Body of pancreas (tissue), 4 donors: ENCODE measurements around the gene PDE6H.

Source experiments
- CTCF ChIP-seq, 7 experiments: fragments of 450-650 bp in 4 of 7; fragments of 200-600 bp in 3 of 7; sonication (generic) in 3 of 7; IDR thresholded peaks; one replicate each; pipeline ENCODE4 v1.5.1; 2016 to 2019; ENCODE audit warnings: antibody characterized with exemption in 7 of 7
- POLR2A ChIP-seq, 3 donors: fragments of 450-650 bp; IDR thresholded peaks; one replicate each; pipeline ENCODE4 v1.6.1; 2016; ENCODE audit warnings: antibody characterized with exemption in 3 of 3, mild to moderate bottlenecking in 2 of 3

- TF ChIP-seq CTCF (IDR thresholded peaks at IDR 0.05) (no peak), POLR2A (IDR thresholded peaks at IDR 0.05) (no peak)
Measured at GRCh38 chr12:14975457-14975856, 2.6 kb downstream of the PDE6H start.
